ENCODE measurements around the gene ANKIB1.

The ANKIB1 gene

GRCh38 chr7:92245487-92246359, at the start of gene ANKIB1, which contains the start of gene KRIT1:
ANKIB1 (plus strand) TSS chr7:92245974; CDS start chr7:92294979, 49,005 bp downstream.
KRIT1 (minus strand) TSS chr7:92245914; CDS start chr7:92242135, 3,779 bp downstream.
- CTCF ChIA-PET, result interaction anchor here (0.6 to 1.0 kb wide), 4 partner anchors 50 to 201 kb away, joined by 3 to 4 read pairs (median 3); partner anchors contain the start of gene GATAD1
- no peak for TF ChIP-seq FOXK2 (IDR thresholded peaks at IDR 0.05)
- no peak for TF ChIP-seq CTBP1 (IDR thresholded peaks at IDR 0.05; ENCODE audit: borderline replicate concordance)
- peak; percentile 86 for TF ChIP-seq L3MBTL2 (conservative IDR thresholded peaks at IDR 0.05)
- TF ChIP-seq NFRKB (IDR thresholded peaks at IDR 0.05), result no peak
- TF ChIP-seq ELF4 (IDR thresholded peaks at IDR 0.05), result peak; percentile 86
- peak; percentile 87 for DNase-seq (ENCODE audit: extremely low spot score)
- POLR2A ChIA-PET, result interaction anchor here (0.6 to 1.9 kb wide), 18 partner anchors 9 to 215 kb away, joined by 3 to 22 read pairs (median 4); partner anchors contain the start of genes CYP51A1 and GATAD1

GRCh38 chr7:92200791-92201190, 45.0 kb upstream of the ANKIB1 start:
- DNase-seq (ENCODE audit: extremely low spot score), result no peak
- TF ChIP-seq ZNF384 (IDR thresholded peaks at IDR 0.05) (no peak), LEF1 (IDR thresholded peaks at IDR 0.05; ENCODE audit: borderline replicate concordance) (no peak), TARDBP (IDR thresholded peaks at IDR 0.05) (no peak), HDGF (IDR thresholded peaks at IDR 0.05; ENCODE audit: borderline replicate concordance) (no peak), L3MBTL2 (conservative IDR thresholded peaks at IDR 0.05) (no peak), CTBP1 (IDR thresholded peaks at IDR 0.05; ENCODE audit: borderline replicate concordance) (no peak), FOXK2 (IDR thresholded peaks at IDR 0.05) (no peak), PKNOX1 (IDR thresholded peaks at IDR 0.05) (no peak)
- ChIA-PET POLR2A (no interaction called here), CTCF (interaction anchor here (0.8 kb wide), 1 partner anchor 223 kb away, joined by 3 read pairs; no protein-coding TSS in a partner anchor)

GRCh38 chr7:92205987-92206386, 39.8 kb upstream of the ANKIB1 start:
- ChIA-PET POLR2A (no interaction called here), CTCF (no interaction called here)
- DNase-seq (ENCODE audit: extremely low spot score), result peak; percentile 4
- no peak for TF ChIP-seq BHLHE40 (IDR thresholded peaks at IDR 0.05; ENCODE audit: borderline replicate concordance)
- no peak for TF ChIP-seq ARNT (IDR thresholded peaks at IDR 0.05)
- no peak for TF ChIP-seq NFRKB (IDR thresholded peaks at IDR 0.05)
- TF ChIP-seq LEF1 (IDR thresholded peaks at IDR 0.05; ENCODE audit: borderline replicate concordance), result no peak
- TF ChIP-seq FOXK2 (IDR thresholded peaks at IDR 0.05), result no peak
- no peak for TF ChIP-seq SP1 (IDR thresholded peaks at IDR 0.05)
- no peak for TF ChIP-seq CTBP1 (IDR thresholded peaks at IDR 0.05; ENCODE audit: borderline replicate concordance)
- no peak for TF ChIP-seq FOXM1 (IDR thresholded peaks at IDR 0.05; ENCODE audit: borderline replicate concordance)
- TF ChIP-seq HDGF (IDR thresholded peaks at IDR 0.05; ENCODE audit: borderline replicate concordance), result no peak
- no peak for TF ChIP-seq SUZ12 (IDR thresholded peaks at IDR 0.05)
- TF ChIP-seq ZNF384 (IDR thresholded peaks at IDR 0.05), result no peak
- TF ChIP-seq L3MBTL2 (conservative IDR thresholded peaks at IDR 0.05), result no peak
- no peak for TF ChIP-seq PKNOX1 (IDR thresholded peaks at IDR 0.05)
- no peak for TF ChIP-seq ELF4 (IDR thresholded peaks at IDR 0.05)
- TF ChIP-seq TARDBP (IDR thresholded peaks at IDR 0.05), result no peak
- no peak for TF ChIP-seq FOXA1 (IDR thresholded peaks at IDR 0.05)

GRCh38 chr7:92206672-92207071, 39.1 kb upstream of the ANKIB1 start:
- ChIA-PET CTCF (no interaction called here), POLR2A (interaction anchor here (0.6 kb wide), 1 partner anchor 74 kb away, joined by 3 read pairs; no protein-coding TSS in a partner anchor)
- no peak for DNase-seq (ENCODE audit: extremely low spot score)
- no peak for TF ChIP-seq PKNOX1 (IDR thresholded peaks at IDR 0.05)
- no peak for TF ChIP-seq ARNT (IDR thresholded peaks at IDR 0.05)
- TF ChIP-seq FOXK2 (IDR thresholded peaks at IDR 0.05), result no peak
- TF ChIP-seq NFRKB (IDR thresholded peaks at IDR 0.05), result no peak
- no peak for TF ChIP-seq ELF4 (IDR thresholded peaks at IDR 0.05)
- TF ChIP-seq HDGF (IDR thresholded peaks at IDR 0.05; ENCODE audit: borderline replicate concordance), result no peak
- TF ChIP-seq L3MBTL2 (conservative IDR thresholded peaks at IDR 0.05), result no peak
- TF ChIP-seq ZNF384 (IDR thresholded peaks at IDR 0.05), result no peak
- TF ChIP-seq LEF1 (IDR thresholded peaks at IDR 0.05; ENCODE audit: borderline replicate concordance), result no peak

- CTCF ChIA-PET, result no interaction called here
- TF ChIP-seq FOXA1 (IDR thresholded peaks at IDR 0.05) (no peak), ELF4 (IDR thresholded peaks at IDR 0.05) (no peak), SP1 (IDR thresholded peaks at IDR 0.05) (no peak)
- POLR2A ChIA-PET, result no interaction called here
- DNase-seq (ENCODE audit: extremely low spot score), result no peak
Measured at GRCh38 chr7:92221766-92222165, 24.0 kb upstream of the ANKIB1 start.

GRCh38 chr7:92226981-92227380, 18.8 kb upstream of the ANKIB1 start:
- TF ChIP-seq LEF1 (IDR thresholded peaks at IDR 0.05; ENCODE audit: borderline replicate concordance) (no peak), ZNF384 (IDR thresholded peaks at IDR 0.05) (no peak), ARNT (IDR thresholded peaks at IDR 0.05) (no peak), L3MBTL2 (conservative IDR thresholded peaks at IDR 0.05) (no peak), TARDBP (IDR thresholded peaks at IDR 0.05) (no peak), HDGF (IDR thresholded peaks at IDR 0.05; ENCODE audit: borderline replicate concordance) (no peak)
- CTCF ChIA-PET, result no interaction called here
- POLR2A ChIA-PET, result interaction anchor here (1.1 kb wide), 1 partner anchor 220 kb away, joined by 3 read pairs; the partner anchor contains the start of gene GATAD1
- DNase-seq (ENCODE audit: extremely low spot score), result no peak

Measured in HEK293T (cell line).